CD4-positive, alpha-beta memory T cell (primary cell): ENCODE data around the gene SEC23B. TPM values are rescaled to one million over a fixed set of nuclear protein-coding genes. Genes with fewer than 3 reads are reported as not detected.
A peak's percentile ranks its signal among the peaks of the same experiment; 100 is the strongest.
"Not testable (repeated sequence)": the region's sequence is repeated elsewhere in the genome, so short reads cannot be mapped to it uniquely, and the experiment has no call there.

Experiments used
- CTCF ChIA-PET: fragments of 350-600 bp; sonication (Branson Sonifier 250); formaldehyde crosslinking; loops from one replicate; lab custom pipeline; 2021; ENCODE audit warnings: inconsistent platforms; ENCODE audit not compliant: partially characterized antibody; lab: Charles Lee
- POLR2A ChIA-PET: fragments of 350-600 bp; sonication (Branson Sonifier 250); formaldehyde crosslinking; loops from one replicate; lab custom pipeline; 2021; ENCODE audit not compliant: partially characterized antibody; lab: Charles Lee
- DNase-seq, 5 donors: peaks; one replicate each; pipeline versions ENCODE4 v3.0.0 to v3.0.0-alpha.2; 2020 to 2022; ENCODE audit warnings: mixed read lengths in 1 of 5
- H3K27ac ChIP-seq: one replicate; pipeline ENCODE4 v1.7.0; 2013; ENCODE audit warnings: low read depth, low read length
- H3K27me3 ChIP-seq: 2 replicates; pipeline ENCODE4 v1.7.0; 2013; ENCODE audit warnings: mild to moderate bottlenecking, low read length, moderate library complexity; ENCODE audit not compliant: insufficient read depth
- H3K36me3 ChIP-seq: 2 replicates; pipeline ENCODE4 v1.7.0; 2013; ENCODE audit warnings: mild to moderate bottlenecking, low read length, moderate library complexity; ENCODE audit not compliant: insufficient read depth
- H3K4me1 ChIP-seq: 2 replicates; pipeline ENCODE4 v1.7.0; 2013; ENCODE audit warnings: mild to moderate bottlenecking, low read length, moderate library complexity; ENCODE audit not compliant: insufficient read depth
- H3K4me3 ChIP-seq, 2 donors: one replicate each; pipeline ENCODE4 v1.7.0; 2013; ENCODE audit warnings: low read length in 2 of 2, mild to moderate bottlenecking in 1 of 2
- H3K9me3 ChIP-seq, 2 donors: one replicate each; pipeline ENCODE4 v1.7.0; 2013; ENCODE audit warnings: low read length in 2 of 2, control low read depth in 1 of 2; ENCODE audit not compliant: control insufficient read depth in 1 of 2
- H3K27ac Mint-ChIP-seq, 7 donors: one replicate each; pipeline ENCODE4 v1.8.0; 2020 to 2021; ENCODE audit warnings: mixed read lengths in 7 of 7, mild to moderate bottlenecking in 6 of 7, inconsistent platforms in 3 of 7, moderate library complexity in 3 of 7
- H3K27me3 Mint-ChIP-seq, 2 donors: one replicate each; pipeline ENCODE4 v1.8.0; 2020 to 2021; ENCODE audit warnings: mixed read lengths in 2 of 2
- H3K36me3 Mint-ChIP-seq, 2 donors: one replicate each; pipeline ENCODE4 v1.8.0; 2020 to 2021; ENCODE audit warnings: mixed read lengths in 2 of 2, inconsistent platforms in 1 of 2, mild to moderate bottlenecking in 1 of 2
- H3K4me1 Mint-ChIP-seq, 4 donors: one replicate each; pipeline ENCODE4 v1.8.0; 2020 to 2021; ENCODE audit warnings: mixed read lengths in 4 of 4, mild to moderate bottlenecking in 1 of 4
- H3K4me3 Mint-ChIP-seq, 8 donors: one replicate each; pipeline ENCODE4 v1.8.0; 2020 to 2021; ENCODE audit warnings: mixed read lengths in 8 of 8, mild to moderate bottlenecking in 7 of 8, moderate library complexity in 6 of 8, inconsistent platforms in 3 of 8
- H3K9me3 Mint-ChIP-seq, 8 donors: one replicate each; pipeline ENCODE4 v1.8.0; 2020 to 2021; ENCODE audit warnings: mixed read lengths in 8 of 8, mild to moderate bottlenecking in 5 of 8, inconsistent platforms in 3 of 8, moderate library complexity in 1 of 8
- intact Hi-C: fragments of 100-400 bp; cut with micrococcal nuclease; formaldehyde crosslinking; loops from one replicate; pipeline ENCODE4 v1.15.1; 2023
- polyA plus RNA-seq, 2 donors: library from polyadenylated mRNA; unstranded; fragments of 300-500 nt; fragmentation: Illumina TruSeq; gene quantifications; one replicate each; pipeline ENCODE4 v1.2.3, GENCODE V29; 2021
- total RNA-seq, 2 experiments: library from RNA; stranded (reverse); gene quantifications; one replicate each; pipeline ENCODE4 v1.2.3, GENCODE V29; 2021

Gene SEC23B
- total and polyA plus RNA-seq, 4 experiments from 2014 or later = 46.8 to 65.4 (median 53.4) TPM

GRCh38 chr20:18501672-18502071 is 6.1 kb upstream of the SEC23B start:
- DNase-seq = not testable (repeated sequence)
- peaks cover 1 to 11% (median 6%) of the 10 kb centered on the region in 4 donors for H3K4me1 Mint-ChIP-seq

GRCh38 chr20:18504479-18505060 is 3.2 kb upstream of the SEC23B start:
- POLR2A ChIA-PET = interaction anchor here (1.1 to 4.5 kb wide), 2 partner anchors 7 to 37 kb away, joined by 3 to 153 read pairs; partner anchors contain the start of genes POLR3F and RBBP9

More at GRCh38 chr20:18501672-18502071, 6.1 kb upstream of the SEC23B start:
- H3K27me3 Mint-ChIP-seq, H3K9me3 ChIP-seq, intact Hi-C loops, H3K9me3 Mint-ChIP-seq, CTCF ChIA-PET, H3K36me3 Mint-ChIP-seq, POLR2A ChIA-PET, H3K27ac Mint-ChIP-seq, H3K4me3 ChIP-seq, H3K36me3 ChIP-seq, H3K4me1 ChIP-seq, H3K27ac ChIP-seq, H3K27me3 ChIP-seq: not testable (repeated sequence)
- H3K4me3 Mint-ChIP-seq = peak overlapping the region in 1 of 8 donors; percentile 2

GRCh38 chr20:18506744-18507143 is 996 bp upstream of the SEC23B start:
- intact Hi-C loops = loop anchor here (1.0 to 2.0 kb wide), 9 partner anchors 9 to 824 kb away; partner anchors contain the start of genes DZANK1, KAT14, PET117 and POLR3F
- H3K4me3 Mint-ChIP-seq = peak overlapping the region; percentile 99 to 100 (median 100)

More at GRCh38 chr20:18504479-18505060, 3.2 kb upstream of the SEC23B start:
- H3K36me3 ChIP-seq = no peaks in the 10 kb centered on the region
- H3K27me3 ChIP-seq = no peaks in the 10 kb centered on the region
- Mint-ChIP-seq H3K27me3 (peaks cover 3 to 4% of the 10 kb centered on the region in 2 donors), H3K9me3 (peaks cover 0 to 2% (median 0%) of the 10 kb centered on the region in 8 donors), H3K4me3 (peak overlapping the region in 1 of 8 donors; percentile 11), H3K36me3 (peaks cover 0 to 20% of the 10 kb centered on the region in 2 donors), H3K4me1 (peaks cover 17 to 29% (median 23%) of the 10 kb centered on the region in 4 donors), H3K27ac (peak overlapping the region in 2 of 7 donors; percentile 8 to 19)
- CTCF ChIA-PET = no interaction called here
- no peaks in the 10 kb centered on the region for H3K9me3 ChIP-seq
- DNase-seq = no peak
- H3K27ac ChIP-seq = no peak overlapping the region
- peaks cover 22% of the 10 kb centered on the region for H3K4me1 ChIP-seq
- intact Hi-C loops = no loop called here
- no peak overlapping the region for H3K4me3 ChIP-seq

GRCh38 chr20:18511571-18511970 is 3.8 kb downstream of the SEC23B start:
- Histone ChIP-seq H3K9me3 (no peaks in the 10 kb centered on the region), H3K27me3 (no peaks in the 10 kb centered on the region), H3K36me3 (peaks cover 25% of the 10 kb centered on the region), H3K4me1 (peaks cover 27% of the 10 kb centered on the region), H3K4me3 (no peak overlapping the region), H3K27ac (no peak overlapping the region)
- peaks cover 0 to 2% (median 0%) of the 10 kb centered on the region in 8 donors for H3K9me3 Mint-ChIP-seq
- CTCF ChIA-PET = no interaction called here
- POLR2A ChIA-PET = no interaction called here
- no peak for DNase-seq
- H3K36me3 Mint-ChIP-seq = peaks cover 32 to 73% of the 10 kb centered on the region in 2 donors
- intact Hi-C loops = no loop called here
- no peaks in the 10 kb centered on the region for H3K27me3 Mint-ChIP-seq
- H3K4me3 Mint-ChIP-seq = no peak overlapping the region
- peak overlapping the region in 2 of 7 donors; percentile 57 to 70 for H3K27ac Mint-ChIP-seq
- H3K4me1 Mint-ChIP-seq = peaks cover 32 to 58% (median 46%) of the 10 kb centered on the region in 4 donors

More at GRCh38 chr20:18506744-18507143, 996 bp upstream of the SEC23B start:
- peak overlapping the region; percentile 87 for H3K27ac ChIP-seq
- peak in 1 of 5 donors; percentile 56 for DNase-seq
- ChIA-PET CTCF (interaction anchor here (0.7 to 3.3 kb wide), 7 partner anchors 10 to 287 kb away, joined by 3 to 27 read pairs (median 5); partner anchors contain the start of genes DZANK1, POLR3F, RBBP9 and ZNF133), POLR2A (interaction anchor here (0.8 to 5.6 kb wide), 19 partner anchors 10 to 1546 kb away, joined by 3 to 153 read pairs (median 7); partner anchors contain the start of genes CFAP61, CRNKL1, DTD1 and DZANK1)
- H3K4me1 ChIP-seq = peaks cover 22% of the 10 kb centered on the region
- peaks cover 0 to 2% (median 0%) of the 10 kb centered on the region in 8 donors for H3K9me3 Mint-ChIP-seq
- peaks cover 16% of the 10 kb centered on the region for H3K36me3 ChIP-seq
- H3K27me3 Mint-ChIP-seq = peaks cover 3% of the 10 kb centered on the region in 2 donors
- no peaks in the 10 kb centered on the region for H3K9me3 ChIP-seq
- peak overlapping the region; percentile 95 to 100 (median 100) for H3K27ac Mint-ChIP-seq
- no peaks in the 10 kb centered on the region for H3K27me3 ChIP-seq
- H3K4me3 ChIP-seq = peak overlapping the region; percentile 78 to 82
- peaks cover 24 to 47% (median 39%) of the 10 kb centered on the region in 4 donors for H3K4me1 Mint-ChIP-seq
- peaks cover 18 to 40% of the 10 kb centered on the region in 2 donors for H3K36me3 Mint-ChIP-seq

GRCh38 chr20:18513208-18513607 is 5.5 kb downstream of the SEC23B start:
- intact Hi-C loops = no loop called here
- peaks cover 22 to 44% (median 33%) of the 10 kb centered on the region in 4 donors for H3K4me1 Mint-ChIP-seq
- ChIA-PET POLR2A (interaction anchor here (0.7 kb wide), 1 partner anchor 35 kb away, joined by 3 read pairs; no protein-coding TSS in a partner anchor), CTCF (no interaction called here)
- peak overlapping the region in 2 of 7 donors; percentile 5 to 69 for H3K27ac Mint-ChIP-seq
- Histone ChIP-seq H3K27ac (no peak overlapping the region), H3K9me3 (no peaks in the 10 kb centered on the region), H3K4me3 (no peak overlapping the region), H3K27me3 (no peaks in the 10 kb centered on the region), H3K4me1 (peaks cover 20% of the 10 kb centered on the region), H3K36me3 (peaks cover 29% of the 10 kb centered on the region)
- H3K27me3 Mint-ChIP-seq = no peaks in the 10 kb centered on the region
- no peak overlapping the region for H3K4me3 Mint-ChIP-seq
- no peaks in the 10 kb centered on the region for H3K9me3 Mint-ChIP-seq
- no peak for DNase-seq
- peaks cover 32 to 61% of the 10 kb centered on the region in 2 donors for H3K36me3 Mint-ChIP-seq

GRCh38 chr20:18514127-18514526 is 6.4 kb downstream of the SEC23B start:
- peaks cover 29% of the 10 kb centered on the region for H3K36me3 ChIP-seq
- H3K27me3 Mint-ChIP-seq = no peaks in the 10 kb centered on the region
- H3K27ac ChIP-seq = no peak overlapping the region
- H3K36me3 Mint-ChIP-seq = peaks cover 32 to 55% of the 10 kb centered on the region in 2 donors
- peak overlapping the region in 1 of 7 donors; percentile 60 for H3K27ac Mint-ChIP-seq
- peaks cover 17 to 34% (median 25%) of the 10 kb centered on the region in 4 donors for H3K4me1 Mint-ChIP-seq
- intact Hi-C loops = no loop called here
- CTCF ChIA-PET = no interaction called here
- no peak for DNase-seq
- peaks cover 11% of the 10 kb centered on the region for H3K4me1 ChIP-seq
- no peaks in the 10 kb centered on the region for H3K9me3 ChIP-seq
- POLR2A ChIA-PET = interaction anchor here (1.9 kb wide), 1 partner anchor 18 kb away, joined by 7 read pairs; the partner anchor contains the start of gene RBBP9
- no peaks in the 10 kb centered on the region for H3K9me3 Mint-ChIP-seq
- no peaks in the 10 kb centered on the region for H3K27me3 ChIP-seq
- H3K4me3 Mint-ChIP-seq = no peak overlapping the region
- H3K4me3 ChIP-seq = no peak overlapping the region

GRCh38 chr20:18515973-18516372 is 8.2 kb downstream of the SEC23B start:
- H3K4me1 Mint-ChIP-seq = peaks cover 8 to 20% (median 15%) of the 10 kb centered on the region in 4 donors
- H3K4me3 Mint-ChIP-seq = no peak overlapping the region
- Histone ChIP-seq H3K4me3 (no peak overlapping the region), H3K36me3 (peaks cover 20% of the 10 kb centered on the region), H3K9me3 (no peaks in the 10 kb centered on the region), H3K4me1 (peaks cover 7% of the 10 kb centered on the region), H3K27me3 (no peaks in the 10 kb centered on the region), H3K27ac (no peak overlapping the region)
- H3K27me3 Mint-ChIP-seq = no peaks in the 10 kb centered on the region
- POLR2A ChIA-PET = no interaction called here
- no peak for DNase-seq
- intact Hi-C loops = no loop called here
- H3K27ac Mint-ChIP-seq = peak overlapping the region in 1 of 7 donors; percentile 50
- peaks cover 22 to 40% of the 10 kb centered on the region in 2 donors for H3K36me3 Mint-ChIP-seq
- CTCF ChIA-PET = no interaction called here
- H3K9me3 Mint-ChIP-seq = no peaks in the 10 kb centered on the region
